KOPT-K1 (cell line): ENCODE data around the gene KRTAP4-6.
"Not testable (repeated sequence)": the region's sequence is repeated elsewhere in the genome, so short reads cannot be mapped to it uniquely, and the experiment has no call there.

ENCODE experiments used
- H3K27ac ChIP-seq: fragments of 200-600 bp; sonication (generic); 2 replicates; pipeline ENCODE4 v1.5.1; 2016; ENCODE audit warnings: antibody characterized with exemption, mild to moderate bottlenecking, low read depth, low read length; ENCODE audit not compliant: poor library complexity, severe bottlenecking
- H3K36me3 ChIP-seq: fragments of 200-600 bp; sonication (generic); 2 replicates; pipeline ENCODE4 v1.5.1; 2017; ENCODE audit warnings: antibody characterized with exemption, mild to moderate bottlenecking, low read length, moderate library complexity; ENCODE audit not compliant: insufficient read depth
- H3K9me3 ChIP-seq: fragments of 200-600 bp; sonication (generic); 2 replicates; pipeline ENCODE4 v1.5.1; 2017; ENCODE audit warnings: antibody characterized with exemption, low read length, mild to moderate bottlenecking; ENCODE audit not compliant: insufficient read depth, poor library complexity, severe bottlenecking

The KRTAP4-6 gene

GRCh38 chr17:41140360-41141131 lies at the start of gene KRTAP4-6:
KRTAP4-6 (minus strand) TSS chr17:41140544; CDS start chr17:41140487, 57 bp downstream.
- Histone ChIP-seq H3K9me3 (peaks cover 34% of the 10 kb centered on the region), H3K27ac (no peak within 1 kb of the TSS), H3K36me3 (no peaks in the 10 kb centered on the region)

GRCh38 chr17:41189837-41190318 lies 49.5 kb upstream of the KRTAP4-6 start, which contains the start of gene KRTAP9-1:
KRTAP9-1 (plus strand) TSS chr17:41189887; CDS start chr17:41189887, 0 bp downstream.
- not testable (repeated sequence) for H3K36me3 ChIP-seq, H3K27ac ChIP-seq, H3K9me3 ChIP-seq

- Histone ChIP-seq H3K9me3 (no peaks in the 10 kb centered on the region), H3K27ac (no peak overlapping the region), H3K36me3 (no peaks in the 10 kb centered on the region)
Measured at GRCh38 chr17:41186872-41187271, 46.5 kb upstream of the KRTAP4-6 start.

- Histone ChIP-seq H3K27ac (no peak overlapping the region), H3K36me3 (no peaks in the 10 kb centered on the region), H3K9me3 (no peaks in the 10 kb centered on the region)
Measured at GRCh38 chr17:41185001-41185400, 44.7 kb upstream of the KRTAP4-6 start.

GRCh38 chr17:41184480-41184961 lies 44.2 kb upstream of the KRTAP4-6 start, which contains the start of gene KRTAP4-1:
KRTAP4-1 (minus strand) TSS chr17:41184911; CDS start chr17:41184854, 57 bp downstream.
- Histone ChIP-seq H3K9me3 (no peaks in the 10 kb centered on the region), H3K36me3 (no peaks in the 10 kb centered on the region), H3K27ac (no peak within 1 kb of the TSS)

GRCh38 chr17:41178843-41179616 lies 38.7 kb upstream of the KRTAP4-6 start:
- Histone ChIP-seq H3K27ac (no peak overlapping the region), H3K9me3 (no peaks in the 10 kb centered on the region), H3K36me3 (no peaks in the 10 kb centered on the region)

- Histone ChIP-seq H3K9me3 (no peaks in the 10 kb centered on the region), H3K36me3 (no peaks in the 10 kb centered on the region), H3K27ac (no peak overlapping the region)
Measured at GRCh38 chr17:41178341-41178740, 38.0 kb upstream of the KRTAP4-6 start.

GRCh38 chr17:41177727-41178271 lies 37.5 kb upstream of the KRTAP4-6 start, which contains the start of gene KRTAP4-2:
KRTAP4-2 (minus strand) TSS chr17:41178221; CDS start chr17:41178164, 57 bp downstream.
- Histone ChIP-seq H3K36me3 (no peaks in the 10 kb centered on the region), H3K9me3 (no peaks in the 10 kb centered on the region), H3K27ac (no peak within 1 kb of the TSS)

GRCh38 chr17:41176744-41177387 lies 36.5 kb upstream of the KRTAP4-6 start:
- Histone ChIP-seq H3K9me3 (no peaks in the 10 kb centered on the region), H3K36me3 (no peaks in the 10 kb centered on the region), H3K27ac (no peak overlapping the region)

- H3K9me3 ChIP-seq = no peaks in the 10 kb centered on the region
- no peaks in the 10 kb centered on the region for H3K36me3 ChIP-seq
- no peak overlapping the region for H3K27ac ChIP-seq
Measured at GRCh38 chr17:41171886-41172285, 31.5 kb upstream of the KRTAP4-6 start.

GRCh38 chr17:41168121-41168520 lies 27.8 kb upstream of the KRTAP4-6 start, which contains the start of gene KRTAP4-3:
KRTAP4-3 (minus strand) TSS chr17:41168221; CDS start chr17:41168172, 49 bp downstream.
- no peaks in the 10 kb centered on the region for H3K36me3 ChIP-seq
- no peak within 1 kb of the TSS for H3K27ac ChIP-seq
- H3K9me3 ChIP-seq = no peaks in the 10 kb centered on the region

- Histone ChIP-seq H3K9me3 (no peaks in the 10 kb centered on the region), H3K36me3 (no peaks in the 10 kb centered on the region)
Measured at GRCh38 chr17:41167561-41167960, 27.2 kb upstream of the KRTAP4-6 start.

GRCh38 chr17:41163828-41164227 lies 23.5 kb upstream of the KRTAP4-6 start:
- no peaks in the 10 kb centered on the region for H3K9me3 ChIP-seq
- H3K27ac ChIP-seq = no peak overlapping the region
- no peaks in the 10 kb centered on the region for H3K36me3 ChIP-seq

More at GRCh38 chr17:41167561-41167960, 27.2 kb upstream of the KRTAP4-6 start:
- no peak overlapping the region for H3K27ac ChIP-seq

GRCh38 chr17:41160648-41161047 lies 20.3 kb upstream of the KRTAP4-6 start, which contains the start of gene KRTAP4-4:
KRTAP4-4 (minus strand) TSS chr17:41160748; CDS start chr17:41160691, 57 bp downstream.
- no peak within 1 kb of the TSS for H3K27ac ChIP-seq
- H3K36me3 ChIP-seq = no peaks in the 10 kb centered on the region
- no peaks in the 10 kb centered on the region for H3K9me3 ChIP-seq
